Urinary bladder (tissue), 4 donors: ENCODE data around the gene FTCD. TPM values are rescaled to one million over a fixed set of nuclear protein-coding genes. Genes with fewer than 3 reads are reported as not detected.

Experiments
- DNase-seq: peaks from one replicate; pipeline ENCODE4 v3.0.0-alpha.2; 2015; ENCODE audit errors: extremely low spot score
- H3K27ac ChIP-seq: one replicate; pipeline ENCODE4 v1.5.1; 2013; ENCODE audit warnings: low read depth, mild to moderate bottlenecking, moderate library complexity
- H3K36me3 ChIP-seq: one replicate; pipeline ENCODE4 v1.6.1; 2013; ENCODE audit warnings: mild to moderate bottlenecking, moderate library complexity; ENCODE audit not compliant: insufficient read depth
- H3K4me1 ChIP-seq: one replicate; pipeline ENCODE4 v1.6.1; 2013; ENCODE audit warnings: mild to moderate bottlenecking, moderate library complexity; ENCODE audit not compliant: insufficient read depth
- H3K4me3 ChIP-seq: one replicate; pipeline ENCODE4 v1.5.1; 2013; ENCODE audit warnings: low read depth, low read length
- WGBS: extraction: QIAGEN DNeasy Blood & Tissue Kit; methylation state at CpG from one replicate; pipeline ENCODE4 v1.1.7; 2013; 5-methylcytosine and 5-hydroxymethylcytosine counted together
- polyA plus RNA-seq: library from polyadenylated mRNA; stranded (reverse); fragments of 200-250 nt; gene quantifications from one replicate; pipeline ENCODE4 v1.2.3, GENCODE V29; 2013
- total RNA-seq: library from RNA; depleted of rRNA; stranded (reverse); fragments of >200 nt; gene quantifications from one replicate; pipeline ENCODE4 v1.2.3, GENCODE V29; 2014
- donor health status: healthy with polysubstance abuse.
- donor health status: healthy.

Gene FTCD
- total and polyA plus RNA-seq, 2 donors, result 0.48 to 0.75 TPM

- Histone ChIP-seq H3K27ac (no peak overlapping the region), H3K4me3 (no peak overlapping the region), H3K36me3 (peaks cover 5% of the 10 kb centered on the region), H3K4me1 (no peaks in the 10 kb centered on the region)
- no peak for DNase-seq
- 79% methylated on average over 29 of the region's 29 CpGs for WGBS
Observed at GRCh38 chr21:46117586-46118315, 37.6 kb downstream of the FTCD start.

- 72% methylated on average over 24 of the region's 24 CpGs for WGBS
- no peak overlapping the region for H3K27ac ChIP-seq
- DNase-seq, result no peak
Observed at GRCh38 chr21:46116776-46117585, 38.4 kb downstream of the FTCD start.

GRCh38 chr21:46116189-46116775 lies 39.1 kb downstream of the FTCD start:
- WGBS, result 87% methylated on average over 20 of the region's 20 CpGs
- DNase-seq, result no peak

More at GRCh38 chr21:46116776-46117585, 38.4 kb downstream of the FTCD start:
- peaks cover 5% of the 10 kb centered on the region for H3K36me3 ChIP-seq
- no peaks in the 10 kb centered on the region for H3K4me1 ChIP-seq
- no peak overlapping the region for H3K4me3 ChIP-seq

GRCh38 chr21:46115441-46116188 lies 39.8 kb downstream of the FTCD start:
- 92% methylated on average over 17 of the region's 17 CpGs for WGBS
- H3K36me3 ChIP-seq, result peaks cover 5% of the 10 kb centered on the region
- H3K4me1 ChIP-seq, result no peaks in the 10 kb centered on the region
- no peak overlapping the region for H3K4me3 ChIP-seq
- DNase-seq, result no peak
- no peak overlapping the region for H3K27ac ChIP-seq

More at GRCh38 chr21:46116189-46116775, 39.1 kb downstream of the FTCD start:
- peaks cover 5% of the 10 kb centered on the region for H3K36me3 ChIP-seq
- H3K27ac ChIP-seq, result no peak overlapping the region
- H3K4me3 ChIP-seq, result no peak overlapping the region
- H3K4me1 ChIP-seq, result no peaks in the 10 kb centered on the region

- 94% methylated on average over 4 of the region's 4 CpGs for WGBS
- no peak for DNase-seq
- peaks cover 5% of the 10 kb centered on the region for H3K36me3 ChIP-seq
- H3K4me1 ChIP-seq, result no peaks in the 10 kb centered on the region
- H3K4me3 ChIP-seq, result no peak overlapping the region
- H3K27ac ChIP-seq, result no peak overlapping the region
Observed at GRCh38 chr21:46114963-46115362, 40.4 kb downstream of the FTCD start.

GRCh38 chr21:46113497-46114176 lies 41.7 kb downstream of the FTCD start:
- 94% methylated on average over 16 of the region's 16 CpGs for WGBS
- Histone ChIP-seq H3K4me3 (no peak overlapping the region), H3K4me1 (no peaks in the 10 kb centered on the region), H3K36me3 (peaks cover 2% of the 10 kb centered on the region), H3K27ac (no peak overlapping the region)
- no peak for DNase-seq

- 90% methylated on average over 20 of the region's 20 CpGs for WGBS
- Histone ChIP-seq H3K4me1 (no peaks in the 10 kb centered on the region), H3K36me3 (peaks cover 2% of the 10 kb centered on the region), H3K4me3 (no peak overlapping the region), H3K27ac (no peak overlapping the region)
- no peak for DNase-seq
Observed at GRCh38 chr21:46112725-46113215, 42.6 kb downstream of the FTCD start.

GRCh38 chr21:46111857-46112724 lies 43.3 kb downstream of the FTCD start:
- H3K4me3 ChIP-seq, result no peak overlapping the region
- H3K4me1 ChIP-seq, result no peaks in the 10 kb centered on the region
- WGBS, result 93% methylated on average over 69 of the region's 69 CpGs
- H3K36me3 ChIP-seq, result peaks cover 2% of the 10 kb centered on the region
- H3K27ac ChIP-seq, result no peak overlapping the region
- no peak for DNase-seq

- Histone ChIP-seq H3K27ac (no peak overlapping the region), H3K36me3 (no peaks in the 10 kb centered on the region), H3K4me3 (no peak overlapping the region), H3K4me1 (no peaks in the 10 kb centered on the region)
- 88% methylated on average over 12 of the region's 12 CpGs for WGBS
- DNase-seq, result no peak
Observed at GRCh38 chr21:46111193-46111571, 44.2 kb downstream of the FTCD start.

GRCh38 chr21:46110499-46111192 lies 44.7 kb downstream of the FTCD start:
- H3K27ac ChIP-seq, result no peak overlapping the region
- H3K4me1 ChIP-seq, result no peaks in the 10 kb centered on the region
- H3K36me3 ChIP-seq, result no peaks in the 10 kb centered on the region
- WGBS, result 47% methylated on average over 20 of the region's 20 CpGs
- H3K4me3 ChIP-seq, result no peak overlapping the region
- no peak for DNase-seq

GRCh38 chr21:46109313-46110221 lies 45.8 kb downstream of the FTCD start:
- Histone ChIP-seq H3K36me3 (no peaks in the 10 kb centered on the region), H3K4me1 (no peaks in the 10 kb centered on the region), H3K4me3 (no peak overlapping the region), H3K27ac (no peak overlapping the region)
- DNase-seq, result no peak
- WGBS, result 70% methylated on average over 19 of the region's 19 CpGs
